Skeletal muscle tissue (tissue), 4 donors: Measurements from ENCODE around the gene PHC1. TPM values are rescaled to one million over a fixed set of nuclear protein-coding genes. Genes with fewer than 3 reads are reported as not detected.
"Not testable (repeated sequence)": the region's sequence is repeated elsewhere in the genome, so short reads cannot be mapped to it uniquely, and the experiment has no call there.

Experiments used
- H3K27ac ChIP-seq: one replicate; pipeline ENCODE4 v1.7.0; 2013; ENCODE audit warnings: mild to moderate bottlenecking, low read depth, low read length, inconsistent platforms
- H3K27me3 ChIP-seq, 3 donors: one replicate each; pipeline ENCODE4 v1.7.0; 2013; ENCODE audit warnings: low read length in 3 of 3; ENCODE audit not compliant: control insufficient read depth in 3 of 3, insufficient read depth in 3 of 3
- H3K36me3 ChIP-seq, 3 donors: one replicate each; pipeline ENCODE4 v1.7.0; 2013; ENCODE audit warnings: low read length in 3 of 3; ENCODE audit not compliant: control insufficient read depth in 3 of 3, insufficient read depth in 3 of 3
- H3K4me1 ChIP-seq, 3 donors: one replicate each; pipeline ENCODE4 v1.7.0; 2013; ENCODE audit warnings: low read length in 3 of 3, mild to moderate bottlenecking in 3 of 3; ENCODE audit not compliant: control insufficient read depth in 3 of 3, insufficient read depth in 3 of 3
- H3K4me3 ChIP-seq, 3 donors: one replicate each; pipeline ENCODE4 v1.7.0; 2013; ENCODE audit warnings: low read length in 3 of 3
- H3K9ac ChIP-seq, 3 donors: one replicate each; pipeline ENCODE4 v1.7.0; 2013; ENCODE audit warnings: low read length in 3 of 3, mild to moderate bottlenecking in 3 of 3, moderate library complexity in 2 of 3, low read depth in 1 of 3
- H3K9me3 ChIP-seq, 3 donors: one replicate each; pipeline ENCODE4 v1.7.0; 2013; ENCODE audit warnings: low read length in 3 of 3; ENCODE audit not compliant: control insufficient read depth in 3 of 3
- total RNA-seq: library from RNA; depleted of rRNA; stranded (reverse); fragments of >200 nt; gene quantifications from one replicate; pipeline ENCODE4 v1.2.3, GENCODE V29; 2014
- donor health status: Osteomylitis.

Gene PHC1
- total RNA-seq: 15.1 TPM

DNA sequence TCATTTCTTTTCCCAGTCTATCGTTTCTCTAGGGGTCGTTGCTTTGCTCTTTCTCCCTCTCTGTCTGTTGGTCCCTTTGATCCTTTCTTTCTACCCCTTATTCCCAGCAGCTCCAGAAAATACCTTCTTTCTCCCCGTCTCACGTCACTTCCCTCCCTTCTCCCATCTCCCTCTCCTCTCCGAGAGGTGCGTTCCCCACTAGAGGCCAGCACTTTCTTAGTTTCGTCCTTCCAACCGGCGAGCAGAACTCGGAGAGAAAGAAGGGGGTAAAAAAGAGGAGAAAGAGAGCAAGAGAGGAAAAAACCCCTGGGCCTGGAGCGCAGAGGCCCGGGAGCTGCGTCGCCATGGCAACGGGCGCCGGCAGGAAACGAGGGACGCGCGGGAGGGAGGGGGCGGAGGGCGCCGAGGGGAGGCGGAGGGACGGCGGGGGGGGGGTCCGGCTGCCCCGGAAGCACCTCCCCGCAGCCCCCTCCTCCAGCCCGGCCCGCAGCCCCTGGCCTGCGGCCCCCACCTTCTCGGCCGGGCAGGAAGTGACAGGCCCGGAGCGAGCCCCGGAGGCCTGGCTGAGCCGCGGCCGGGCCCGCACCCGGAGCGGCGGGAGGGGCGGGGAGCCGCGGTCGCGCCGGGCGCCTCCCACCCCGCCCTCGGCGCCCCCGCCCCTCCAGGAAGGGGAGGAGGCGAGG lies at the start of gene PHC1:
Gene PHC1 (plus strand): TSS at position 477 of the 683 bp plus-strand sequence. CDS start 3,169 bp downstream, outside the sequence.
- H3K27me3 ChIP-seq, H3K9me3 ChIP-seq, H3K36me3 ChIP-seq: not testable (repeated sequence)
- Histone ChIP-seq H3K4me3 (peak within 1 kb of the TSS; percentile 82 to 92 (median 89)), H3K27ac (peak within 1 kb of the TSS; percentile 75), H3K9ac (peak within 1 kb of the TSS; percentile 61 to 72 (median 65)), H3K4me1 (peaks cover 12 to 18% (median 17%) of the 10 kb centered on the region in 3 donors)

DNA sequence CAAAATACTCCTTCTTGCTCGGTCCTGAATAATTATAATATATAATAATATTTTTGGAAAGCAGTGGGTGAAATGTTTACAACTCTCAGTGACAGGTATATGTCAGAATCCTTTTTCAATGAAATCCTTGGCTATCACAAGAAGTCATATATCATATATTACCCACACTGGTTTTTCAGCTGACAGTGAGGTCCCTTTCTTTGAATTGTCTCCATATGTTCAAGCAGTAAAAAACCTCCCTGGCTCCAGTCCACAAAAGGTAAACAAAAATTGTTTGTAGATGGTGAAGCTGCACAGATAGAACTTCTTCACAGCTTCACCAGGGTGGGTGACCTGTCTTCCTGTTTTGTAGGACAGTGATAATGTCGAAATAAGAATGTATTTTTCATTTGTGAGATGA lies 47.9 kb upstream of the PHC1 start:
- Histone ChIP-seq H3K36me3 (no peaks in the 10 kb centered on the region), H3K27ac (no peak overlapping the region), H3K4me3 (no peak overlapping the region), H3K27me3 (no peaks in the 10 kb centered on the region), H3K4me1 (no peaks in the 10 kb centered on the region), H3K9ac (no peak overlapping the region), H3K9me3 (no peaks in the 10 kb centered on the region)

DNA sequence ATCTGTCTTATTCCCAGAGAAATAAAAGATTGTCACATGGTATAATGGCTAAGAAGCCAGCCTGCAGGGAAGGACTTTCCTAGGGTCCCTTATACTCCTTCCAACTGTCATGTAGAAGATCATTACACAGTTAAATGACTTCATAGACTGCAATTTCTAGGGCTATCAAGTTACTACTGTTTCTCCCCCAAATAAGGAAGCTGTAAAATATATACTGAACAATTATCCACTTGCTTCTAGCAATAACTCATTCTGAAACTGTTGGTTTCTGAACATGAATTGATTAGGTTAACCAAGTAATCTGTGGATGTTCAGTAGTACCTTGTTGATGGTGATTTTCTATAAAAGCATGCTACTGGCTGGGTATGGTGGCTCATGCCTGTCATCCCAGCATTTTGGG lies 47.3 kb upstream of the PHC1 start:
- H3K4me1 ChIP-seq: no peaks in the 10 kb centered on the region
- H3K4me3 ChIP-seq: no peak overlapping the region

DNA sequence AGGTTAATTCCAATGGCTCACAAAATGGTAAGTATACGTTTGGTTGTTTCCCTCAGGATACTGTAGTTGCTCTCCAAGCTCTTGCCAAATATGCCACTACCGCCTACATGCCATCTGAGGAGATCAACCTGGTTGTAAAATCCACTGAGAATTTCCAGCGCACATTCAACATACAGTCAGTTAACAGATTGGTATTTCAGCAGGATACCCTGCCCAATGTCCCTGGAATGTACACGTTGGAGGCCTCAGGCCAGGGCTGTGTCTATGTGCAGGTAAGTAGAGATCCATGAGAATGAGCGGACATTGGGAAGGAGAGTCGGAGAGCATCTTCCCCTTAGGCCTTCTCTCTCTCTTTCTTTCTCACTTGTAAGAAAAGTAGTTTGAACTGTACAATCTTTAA lies 46.5 kb upstream of the PHC1 start:
- Histone ChIP-seq H3K9me3 (no peaks in the 10 kb centered on the region), H3K9ac (no peak overlapping the region), H3K27ac (no peak overlapping the region), H3K27me3 (no peaks in the 10 kb centered on the region), H3K36me3 (no peaks in the 10 kb centered on the region), H3K4me1 (no peaks in the 10 kb centered on the region), H3K4me3 (no peak overlapping the region)

More for the DNA sequence above, 47.3 kb upstream of the PHC1 start:
- Histone ChIP-seq H3K27me3 (no peaks in the 10 kb centered on the region), H3K9ac (no peak overlapping the region), H3K27ac (no peak overlapping the region), H3K9me3 (no peaks in the 10 kb centered on the region), H3K36me3 (no peaks in the 10 kb centered on the region)

DNA sequence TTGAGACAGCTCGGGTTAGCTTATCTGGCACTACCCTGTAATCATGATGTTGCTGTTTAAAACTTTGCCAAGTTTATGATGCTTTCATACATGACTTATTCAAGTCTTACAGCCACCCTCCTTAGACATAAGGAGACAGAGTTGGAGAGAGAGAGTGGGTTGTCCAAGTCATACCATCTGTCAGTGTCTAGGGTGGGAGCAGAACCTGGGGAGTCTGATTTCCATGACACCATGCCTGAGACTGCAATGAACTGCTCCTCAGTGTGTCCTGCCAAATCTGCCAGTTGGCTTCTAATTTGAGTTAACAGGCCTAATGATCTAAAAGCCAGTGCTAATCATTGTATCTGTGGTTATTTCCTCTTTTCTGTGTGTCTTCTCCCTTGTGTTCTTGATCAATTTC lies 43.7 kb upstream of the PHC1 start:
- no peaks in the 10 kb centered on the region for H3K9me3 ChIP-seq
- H3K27me3 ChIP-seq: no peaks in the 10 kb centered on the region
- no peaks in the 10 kb centered on the region for H3K36me3 ChIP-seq
- no peak overlapping the region for H3K9ac ChIP-seq
- H3K4me3 ChIP-seq: no peak overlapping the region
- no peaks in the 10 kb centered on the region for H3K4me1 ChIP-seq
- no peak overlapping the region for H3K27ac ChIP-seq

DNA sequence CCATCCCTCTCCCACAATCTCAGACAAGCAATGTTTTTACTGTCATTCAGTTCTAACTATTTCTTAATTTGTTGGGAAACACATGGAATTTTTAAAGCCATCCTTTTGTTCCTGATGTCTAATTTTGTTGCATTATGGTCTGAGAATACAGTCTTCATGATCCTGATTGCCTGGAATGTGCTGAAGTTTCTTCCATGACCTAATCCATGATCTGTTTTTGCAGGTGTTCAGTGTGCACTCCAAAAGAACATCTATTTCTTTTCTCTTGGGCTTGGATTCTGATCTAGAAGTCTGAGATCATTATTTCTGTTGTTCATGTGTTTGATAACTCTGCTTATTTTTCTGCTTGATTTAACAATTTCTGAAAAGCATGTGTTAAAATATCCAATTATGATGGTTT lies 43.2 kb upstream of the PHC1 start:
- H3K36me3 ChIP-seq: no peaks in the 10 kb centered on the region
- no peaks in the 10 kb centered on the region for H3K9me3 ChIP-seq
- H3K27me3 ChIP-seq: no peaks in the 10 kb centered on the region
- H3K27ac ChIP-seq: no peak overlapping the region
- H3K9ac ChIP-seq: no peak overlapping the region
- H3K4me1 ChIP-seq: no peaks in the 10 kb centered on the region
- no peak overlapping the region for H3K4me3 ChIP-seq

DNA sequence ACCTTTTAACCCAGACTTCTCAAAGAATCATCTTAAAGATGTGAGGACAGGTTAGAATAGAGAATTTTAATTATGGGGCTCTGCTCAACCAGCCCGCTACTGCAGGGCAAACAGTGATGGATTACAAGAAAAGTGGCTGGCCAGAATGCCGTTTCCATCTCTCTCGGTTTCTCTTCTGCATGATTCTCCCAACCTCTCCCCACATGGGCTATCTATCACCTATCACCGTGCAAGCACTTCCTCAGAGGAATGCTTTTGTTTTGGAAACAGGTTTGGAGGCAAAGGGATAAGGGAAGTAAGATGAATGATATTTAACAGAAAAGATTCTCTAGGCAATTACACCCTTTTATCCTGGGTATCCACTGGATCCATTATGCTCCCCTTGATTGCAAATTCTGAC lies 37.4 kb upstream of the PHC1 start:
- no peaks in the 10 kb centered on the region for H3K36me3 ChIP-seq
- H3K27me3 ChIP-seq: no peaks in the 10 kb centered on the region
- H3K4me1 ChIP-seq: no peaks in the 10 kb centered on the region
- no peak overlapping the region for H3K9ac ChIP-seq
- H3K4me3 ChIP-seq: no peak overlapping the region
- no peak overlapping the region for H3K27ac ChIP-seq
- H3K9me3 ChIP-seq: no peaks in the 10 kb centered on the region

DNA sequence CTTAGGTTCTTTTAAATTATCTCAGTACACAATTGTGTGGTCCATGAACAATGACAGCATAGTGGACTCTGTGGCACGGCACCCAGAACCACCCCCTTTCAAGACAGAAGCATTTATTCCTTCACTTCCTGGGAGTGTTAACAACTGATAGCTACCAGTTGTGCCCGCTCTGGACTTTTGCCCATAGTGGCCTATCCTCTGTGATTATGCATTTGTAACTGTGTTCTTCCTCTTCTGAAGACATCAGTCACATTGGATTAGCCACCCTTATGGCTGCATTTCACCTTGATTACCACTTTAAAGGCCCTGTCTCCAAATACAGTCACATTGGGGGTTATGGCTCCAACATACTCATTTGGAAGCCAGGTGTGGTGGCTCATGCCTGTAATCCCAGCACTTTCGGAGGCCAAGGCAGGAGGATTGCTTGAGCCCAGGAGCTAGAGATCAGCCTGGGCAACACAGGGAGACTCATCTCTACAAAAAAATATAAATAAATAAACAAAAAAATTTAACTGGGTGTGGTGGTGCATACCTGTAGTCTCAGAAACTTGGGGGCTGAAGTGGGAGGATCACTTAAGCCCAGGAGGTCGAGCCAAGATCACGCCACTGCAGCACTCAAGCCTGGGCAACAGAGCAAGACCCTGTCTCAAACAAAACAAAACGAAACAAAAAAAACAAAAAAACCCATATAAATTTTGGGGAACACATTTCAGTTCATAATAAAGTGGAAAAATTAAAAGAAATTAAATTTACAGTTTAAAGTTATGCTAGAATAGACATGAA lies 27.6 kb upstream of the PHC1 start:
- no peaks in the 10 kb centered on the region for H3K27me3 ChIP-seq
- H3K27ac ChIP-seq: no peak overlapping the region
- no peaks in the 10 kb centered on the region for H3K9me3 ChIP-seq
- H3K9ac ChIP-seq: no peak overlapping the region
- H3K36me3 ChIP-seq: no peaks in the 10 kb centered on the region
- no peaks in the 10 kb centered on the region for H3K4me1 ChIP-seq
- no peak overlapping the region for H3K4me3 ChIP-seq

DNA sequence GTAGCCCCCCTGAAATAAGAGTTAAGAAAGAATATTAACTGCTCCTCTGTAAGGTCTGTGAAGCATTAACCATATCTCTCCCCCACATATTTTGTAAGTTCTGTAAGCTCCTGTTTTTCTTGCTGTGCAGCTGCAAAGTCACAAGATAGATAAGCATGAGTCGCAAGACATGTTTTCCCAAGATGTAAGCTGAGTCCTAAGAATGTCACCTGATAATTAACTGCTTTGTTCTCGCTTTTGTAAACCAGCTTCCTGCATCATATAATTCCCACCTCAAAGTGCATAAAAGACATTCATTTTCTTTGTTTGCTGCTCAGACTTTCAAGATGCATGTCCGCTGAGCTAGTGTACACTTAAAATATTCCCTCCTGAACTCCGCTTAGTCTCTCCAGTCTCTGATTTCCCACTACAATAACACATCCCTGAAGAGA lies 27.0 kb upstream of the PHC1 start:
- no peak overlapping the region for H3K27ac ChIP-seq
- H3K27me3 ChIP-seq: no peaks in the 10 kb centered on the region
- no peaks in the 10 kb centered on the region for H3K9me3 ChIP-seq
- no peak overlapping the region for H3K4me3 ChIP-seq
- H3K36me3 ChIP-seq: no peaks in the 10 kb centered on the region
- no peak overlapping the region for H3K9ac ChIP-seq
- no peaks in the 10 kb centered on the region for H3K4me1 ChIP-seq

DNA sequence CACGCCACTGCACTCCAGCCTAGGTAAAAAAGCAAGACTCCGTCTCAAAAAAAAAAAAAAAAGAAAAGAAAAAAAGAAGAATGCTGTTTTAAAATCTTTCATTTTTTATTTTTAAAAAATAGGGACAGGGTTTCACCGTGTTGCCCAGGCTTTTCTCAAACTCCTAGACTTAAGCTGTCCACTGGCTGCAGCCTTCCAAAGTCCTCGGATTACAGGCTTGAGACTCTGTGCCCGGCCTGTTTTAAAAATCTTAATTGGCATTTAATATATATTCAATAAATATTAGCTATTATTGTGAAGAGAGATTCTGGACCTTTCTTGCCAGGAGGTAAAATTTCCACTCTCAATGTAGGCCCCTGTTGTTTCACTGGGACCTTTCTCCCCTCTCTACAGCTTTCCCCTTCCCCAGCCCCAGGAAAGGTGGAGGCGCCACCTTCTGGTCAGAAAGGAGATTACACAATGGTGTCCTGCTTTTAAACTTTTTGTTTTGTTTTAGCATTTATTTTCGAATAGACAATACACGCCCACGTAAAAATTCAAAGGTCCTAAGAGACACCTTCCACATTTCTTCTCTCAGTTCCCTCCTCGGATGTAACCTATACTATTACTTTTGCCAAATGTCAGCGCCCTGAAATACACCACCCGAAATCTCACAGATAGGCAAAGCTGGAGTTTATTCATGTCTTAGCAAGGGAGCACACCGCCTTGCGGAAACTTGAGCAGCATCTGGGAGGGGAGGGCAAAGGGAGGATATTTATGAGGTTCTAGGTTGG lies 23.8 kb upstream of the PHC1 start:
- Histone ChIP-seq H3K4me1 (no peaks in the 10 kb centered on the region), H3K4me3 (peak overlapping the region; percentile 63 to 93 (median 64)), H3K9ac (peak overlapping the region; percentile 67 to 80 (median 75)), H3K9me3 (no peaks in the 10 kb centered on the region), H3K27ac (no peak overlapping the region), H3K27me3 (no peaks in the 10 kb centered on the region), H3K36me3 (no peaks in the 10 kb centered on the region)
